SK-MEL-5 (cell line): ENCODE measurements around the gene SRGAP2. TPM values are rescaled to one million over a fixed set of nuclear protein-coding genes. Genes with fewer than 3 reads are reported as not detected.
"Not testable (repeated sequence)": the region's sequence is repeated elsewhere in the genome, so short reads cannot be mapped to it uniquely, and the experiment has no call there.

Experiments
- DNase-seq: peaks from one replicate; pipeline ENCODE4 v3.0.0-alpha.2; 2016; ENCODE audit warnings: low read depth, low spot score
- in situ Hi-C: cut with HindIII; loops from 2 replicates; pipeline ENCODE4 v1.10.0; 2016; ENCODE audit warnings: low sequenced_read_pairs, high pct_unique_total_duplicates, low pct_unique_long_range_greater_than_20kb
- polyA plus RNA-seq, 2 experiments: library from polyadenylated mRNA; depleted of rRNA; stranded (reverse); fragments of >200 nt; gene quantifications; 2 replicates each; pipeline ENCODE4 v1.2.3, GENCODE V29; 2015
- total RNA-seq: library from RNA; depleted of rRNA; stranded (reverse); fragments of >200 nt; shearing (Covaris generic); gene quantifications from 2 replicates; pipeline ENCODE4 v1.2.3, GENCODE V29; 2014; rRNA removed

The SRGAP2 gene
- 38.9 and 55.3 TPM in 2 replicates for total RNA-seq
- polyA plus RNA-seq (2015; cell fraction: cytosol; rRNA removed) = 65.2 and 74.5 TPM in 2 replicates
- 137 and 170 TPM in 2 replicates for polyA plus RNA-seq (2015; cell fraction: nucleus; rRNA removed)

GRCh38 chr1:206203364-206204158, at the start of gene SRGAP2:
TSS of gene SRGAP2 (plus strand) at chr1:206203541. CDS start at chr1:206205971, 2,430 bp downstream.
- peak; percentile 53 for DNase-seq
- in situ Hi-C loops = not testable (repeated sequence)

- DNase-seq, in situ Hi-C loops: not testable (repeated sequence)
Measured at GRCh38 chr1:206167350-206168029, 35.9 kb upstream of the SRGAP2 start.

GRCh38 chr1:206169794-206170193, 33.5 kb upstream of the SRGAP2 start:
- DNase-seq, in situ Hi-C loops: not testable (repeated sequence)

- DNase-seq, in situ Hi-C loops: not testable (repeated sequence)
Measured at GRCh38 chr1:206173110-206173719, 30.1 kb upstream of the SRGAP2 start.

GRCh38 chr1:206174182-206174868, 29.0 kb upstream of the SRGAP2 start:
- in situ Hi-C loops = not testable (repeated sequence)
- DNase-seq = peak; percentile 38

GRCh38 chr1:206175459-206176113, 27.8 kb upstream of the SRGAP2 start:
- DNase-seq = peak; percentile 50
- in situ Hi-C loops = not testable (repeated sequence)

GRCh38 chr1:206176114-206176502, 27.2 kb upstream of the SRGAP2 start:
- in situ Hi-C loops = not testable (repeated sequence)

GRCh38 chr1:206178061-206178989, 25.0 kb upstream of the SRGAP2 start:
- in situ Hi-C loops, DNase-seq: not testable (repeated sequence)

More at GRCh38 chr1:206176114-206176502, 27.2 kb upstream of the SRGAP2 start:
- not testable (repeated sequence) for DNase-seq

- in situ Hi-C loops = not testable (repeated sequence)
Measured at GRCh38 chr1:206179666-206180065, 23.7 kb upstream of the SRGAP2 start.

GRCh38 chr1:206182368-206183317, 20.7 kb upstream of the SRGAP2 start:
- in situ Hi-C loops, DNase-seq: not testable (repeated sequence)

More at GRCh38 chr1:206179666-206180065, 23.7 kb upstream of the SRGAP2 start:
- not testable (repeated sequence) for DNase-seq

GRCh38 chr1:206183788-206184187, 19.6 kb upstream of the SRGAP2 start:
- in situ Hi-C loops, DNase-seq: not testable (repeated sequence)

- in situ Hi-C loops, DNase-seq: not testable (repeated sequence)
Measured at GRCh38 chr1:206185778-206186177, 17.6 kb upstream of the SRGAP2 start.

- not testable (repeated sequence) for DNase-seq
Measured at GRCh38 chr1:206186826-206187225, 16.5 kb upstream of the SRGAP2 start.

GRCh38 chr1:206195182-206195581, 8.2 kb upstream of the SRGAP2 start:
- in situ Hi-C loops, DNase-seq: not testable (repeated sequence)

More at GRCh38 chr1:206186826-206187225, 16.5 kb upstream of the SRGAP2 start:
- in situ Hi-C loops = not testable (repeated sequence)
